Glomerular visceral epithelial cell (primary cell): ENCODE data around the gene PDF.
"Not testable (repeated sequence)": the region's sequence is repeated elsewhere in the genome, so short reads cannot be mapped to it uniquely, and the experiment has no call there.

ENCODE experiments used
- DNase-seq: peaks from one replicate; pipeline ENCODE4 v3.0.0-alpha.2; 2016; ENCODE audit errors: extremely low spot score

Gene PDF

GRCh38 chr16:69316595-69317034, 13.8 kb downstream of the PDF start:
- no peak for DNase-seq

- no peak for DNase-seq
Observed at GRCh38 chr16:69315486-69316311, 14.7 kb downstream of the PDF start.

GRCh38 chr16:69314534-69314933, 15.9 kb downstream of the PDF start:
- DNase-seq: no peak

GRCh38 chr16:69313469-69313868, 16.9 kb downstream of the PDF start:
- DNase-seq: no peak

DNA sequence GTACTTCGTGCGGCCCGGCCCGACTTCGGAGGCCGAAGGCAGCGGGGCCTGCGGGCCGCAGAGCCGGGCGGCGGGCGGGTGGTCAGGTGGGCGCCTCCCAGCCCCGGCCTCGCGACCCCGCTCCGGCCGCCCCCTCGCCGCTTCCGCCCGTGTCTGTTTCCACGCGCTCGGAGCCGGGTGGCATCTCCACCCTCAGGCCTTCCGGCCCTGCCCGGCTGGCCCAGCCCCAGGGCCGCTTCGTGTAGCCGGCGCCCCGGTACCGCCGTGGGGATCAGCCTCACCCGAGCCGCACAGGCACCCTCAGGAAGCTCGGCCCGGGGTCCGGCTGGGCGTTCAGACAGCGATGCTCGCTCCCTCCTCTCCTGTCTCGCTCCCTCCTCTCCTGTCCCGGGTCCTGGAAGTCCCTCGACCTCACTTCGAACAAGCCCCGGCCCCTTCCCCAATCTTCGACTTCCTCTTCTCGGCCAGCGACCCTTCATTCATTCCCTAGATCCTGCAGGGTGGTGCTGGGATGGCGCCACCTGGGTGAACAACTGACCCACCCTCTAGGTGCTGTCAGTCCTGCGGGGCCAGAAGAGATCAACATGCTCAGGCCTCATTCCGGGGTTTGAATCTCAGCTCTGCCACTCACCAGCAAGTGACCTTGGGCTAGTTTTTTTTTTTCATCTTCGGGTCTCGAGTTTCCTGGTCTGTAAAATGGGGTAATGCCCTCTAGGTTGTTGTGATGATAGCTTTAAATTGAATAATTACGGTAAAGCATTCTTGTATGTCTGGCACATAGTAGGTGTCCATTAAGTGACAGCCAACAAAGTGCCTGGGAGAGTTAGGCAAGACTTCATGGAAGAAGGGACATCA, 18.6 kb downstream of the PDF start:
- DNase-seq: peak; percentile 47

DNA sequence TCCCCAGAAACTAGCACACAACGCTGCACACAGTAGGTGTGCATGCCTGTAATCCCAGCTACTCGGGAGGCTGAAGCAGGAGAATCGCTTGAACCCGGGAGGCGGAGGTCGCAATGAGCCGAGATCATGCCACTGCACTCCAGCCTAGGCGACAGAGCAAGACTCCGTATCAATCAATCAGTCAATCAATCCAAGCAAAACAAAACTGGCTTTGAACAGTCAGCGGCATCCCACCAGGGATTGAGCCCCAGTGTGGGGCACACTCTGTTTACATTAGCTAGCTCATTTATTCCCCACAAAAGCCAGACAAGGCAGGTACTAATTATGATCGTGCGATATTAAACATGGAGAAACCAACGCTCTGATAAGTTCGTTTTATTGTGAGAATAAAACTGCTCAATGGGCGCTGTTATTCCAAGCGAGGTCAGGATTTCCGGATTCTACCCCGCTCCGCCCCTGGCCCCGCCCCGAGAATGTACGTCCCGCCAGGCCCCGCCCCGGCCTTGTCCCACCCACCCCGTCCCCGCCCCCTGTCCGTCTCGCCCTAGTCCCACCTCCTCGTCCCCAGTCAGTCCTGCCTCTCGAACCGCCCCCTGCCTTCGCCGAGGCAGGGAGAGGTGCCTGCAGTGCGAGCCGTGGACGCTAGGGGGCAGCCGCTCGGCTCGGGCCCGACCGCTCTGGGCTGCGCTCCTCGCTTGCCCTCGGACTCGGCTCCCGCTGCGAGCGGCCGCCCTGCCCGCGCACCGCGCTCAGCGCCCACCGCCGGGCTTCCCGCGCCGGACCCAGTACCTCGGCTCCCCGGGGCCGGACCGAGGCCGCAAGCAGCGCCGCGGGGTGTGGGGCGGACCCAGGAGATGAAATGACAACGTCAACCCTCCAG, 19.5 kb downstream of the PDF start, which contains the start of gene VPS4A:
VPS4A (plus strand) TSS at position 698 of the 880 bp plus-strand sequence; CDS start at position 860, 162 bp downstream.
- peak; percentile 96 for DNase-seq

DNA sequence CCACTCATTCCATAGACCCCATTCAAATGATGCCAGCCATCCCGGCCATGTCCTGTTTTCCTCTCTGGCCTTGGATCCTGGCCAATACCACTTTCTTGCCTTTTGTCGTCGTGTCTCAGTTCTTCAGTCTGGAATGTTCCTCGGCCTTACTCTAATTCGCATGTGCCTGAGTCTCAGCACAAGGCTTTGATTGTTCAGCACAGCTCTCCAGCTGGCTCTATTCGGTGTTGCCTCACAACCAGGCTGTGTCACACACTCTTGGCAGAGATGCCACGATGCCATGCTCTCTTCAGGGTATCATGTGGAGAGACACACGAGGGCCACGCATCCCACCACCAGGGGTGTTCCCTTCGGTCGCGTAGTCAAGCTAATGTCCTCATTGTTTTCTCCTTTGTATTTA, 21.1 kb downstream of the PDF start:
- DNase-seq: no peak

GRCh38 chr16:69307856-69308255, 22.5 kb downstream of the PDF start:
- no peak for DNase-seq

DNA sequence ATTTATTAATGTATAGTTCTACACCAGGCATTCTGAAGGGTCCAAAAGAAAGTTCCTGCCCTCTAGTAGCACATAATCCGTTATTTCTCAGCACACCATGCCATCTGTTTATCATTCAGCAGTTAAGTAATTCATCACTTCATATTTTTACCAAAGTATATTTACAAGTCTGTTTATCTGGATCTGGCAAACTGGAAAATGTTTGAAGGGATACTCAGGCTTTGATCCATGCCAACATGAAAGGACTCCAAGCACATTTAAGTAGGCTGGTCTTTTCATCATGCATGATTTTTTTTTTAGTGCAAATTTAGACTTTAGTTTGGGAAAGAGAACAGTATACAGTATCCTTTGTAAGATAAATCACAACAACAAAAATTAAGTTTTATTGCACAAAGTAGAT, 23.3 kb downstream of the PDF start:
- DNase-seq: no peak

DNA sequence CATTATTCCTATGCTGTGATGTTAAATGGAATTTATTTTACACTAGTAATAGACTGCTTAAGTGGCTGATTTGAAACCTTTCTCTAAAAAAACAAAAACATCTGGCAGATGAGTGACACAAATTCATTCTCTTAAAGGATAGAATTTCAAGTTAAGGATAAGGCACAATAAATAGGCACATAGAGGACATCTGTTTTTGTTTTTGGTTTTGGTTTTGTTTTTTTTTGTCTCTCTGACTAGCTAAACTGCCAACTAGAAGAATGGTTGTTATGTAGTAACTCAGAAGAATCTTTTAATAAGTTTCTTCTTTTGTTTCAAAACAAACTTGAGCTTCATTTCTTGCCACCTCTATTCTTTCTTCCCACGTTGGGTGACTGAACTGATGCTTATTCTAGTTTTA, 24.4 kb downstream of the PDF start:
- DNase-seq: no peak

DNA sequence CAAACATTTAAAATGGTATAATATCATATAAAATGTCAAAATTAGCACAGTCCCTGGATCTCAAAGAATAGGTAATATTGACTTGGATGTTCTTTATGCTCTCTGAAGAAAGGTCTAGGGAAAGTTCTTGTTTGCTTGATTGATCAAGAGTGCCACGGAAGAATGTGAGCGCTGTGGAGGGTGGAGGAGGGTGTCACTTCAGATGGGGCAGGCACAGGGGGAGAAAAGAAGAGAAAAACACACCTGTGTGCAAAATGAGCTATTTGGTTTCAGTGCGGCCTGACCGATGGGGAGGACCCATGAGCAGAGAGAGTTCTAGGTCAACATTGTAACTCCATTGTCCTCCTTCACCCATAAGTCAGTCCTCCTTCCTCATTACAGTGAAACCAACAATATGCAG, 28.1 kb downstream of the PDF start:
- DNase-seq: no peak

DNA sequence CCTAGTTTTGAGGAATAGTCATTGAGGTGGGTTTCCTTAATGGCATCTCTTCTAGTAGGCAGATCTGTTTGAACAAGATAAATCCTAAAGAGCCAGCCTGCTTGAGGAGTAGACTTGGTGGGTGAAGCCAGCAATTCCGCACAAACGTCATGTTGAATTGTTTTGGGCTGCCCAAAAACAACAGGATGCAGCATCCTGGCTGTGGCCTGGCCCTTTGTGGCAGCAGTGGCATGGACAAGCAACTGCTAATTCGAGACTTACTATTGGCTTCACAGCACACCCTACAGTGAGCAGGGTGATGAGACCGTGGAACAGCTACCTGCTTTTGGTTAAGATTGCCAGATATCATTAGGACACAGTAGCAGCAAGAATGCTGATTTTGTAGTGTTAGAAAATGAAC, 28.5 kb downstream of the PDF start:
- no peak for DNase-seq

- no peak for DNase-seq
Observed at GRCh38 chr16:69301187-69301586, 29.2 kb downstream of the PDF start.

GRCh38 chr16:69298261-69298660, 32.1 kb downstream of the PDF start:
- no peak for DNase-seq

DNA sequence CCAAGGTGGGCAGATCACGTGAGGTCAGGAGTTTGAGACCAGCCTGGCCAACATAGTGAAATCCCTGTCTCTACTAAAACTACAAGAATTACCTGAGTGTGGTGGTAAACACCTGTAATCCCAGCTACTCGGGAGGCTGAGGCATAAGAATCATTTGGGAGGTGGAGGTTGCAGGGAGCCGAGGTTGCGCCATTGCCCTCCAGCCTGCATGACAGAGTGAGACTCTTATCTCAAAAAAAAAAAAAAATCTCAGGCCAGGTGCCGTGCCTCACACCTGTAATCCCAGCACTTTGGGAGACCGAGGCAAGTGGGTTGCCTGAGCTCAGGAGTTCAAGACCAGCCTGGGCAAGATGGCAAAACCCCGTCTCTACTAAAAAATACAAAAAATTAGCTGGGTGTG, 33.6 kb downstream of the PDF start:
- not testable (repeated sequence) for DNase-seq

GRCh38 chr16:69294051-69294450, 36.3 kb downstream of the PDF start:
- no peak for DNase-seq

- no peak for DNase-seq
Observed at GRCh38 chr16:69293401-69293800, 37.0 kb downstream of the PDF start.

DNA sequence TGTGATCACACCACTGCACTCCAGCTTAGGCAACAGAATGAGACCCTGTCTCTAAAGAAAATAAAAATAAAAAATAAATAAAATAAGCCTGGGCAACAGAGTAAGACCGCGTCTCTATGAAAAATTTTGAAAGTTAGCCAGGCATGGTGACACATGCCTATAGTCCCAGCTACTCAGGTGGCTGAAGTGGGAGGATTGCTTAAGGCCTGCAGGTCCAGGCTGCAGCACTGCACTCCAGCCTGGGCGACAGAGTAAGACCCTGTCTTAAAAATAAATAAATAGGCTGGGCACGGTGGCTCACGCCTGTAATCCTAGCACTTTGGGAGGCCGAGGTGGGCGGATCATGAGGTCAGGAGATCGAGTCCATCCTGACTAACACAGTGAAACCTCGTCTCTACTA, 38.7 kb downstream of the PDF start:
- DNase-seq: not testable (repeated sequence)

DNA sequence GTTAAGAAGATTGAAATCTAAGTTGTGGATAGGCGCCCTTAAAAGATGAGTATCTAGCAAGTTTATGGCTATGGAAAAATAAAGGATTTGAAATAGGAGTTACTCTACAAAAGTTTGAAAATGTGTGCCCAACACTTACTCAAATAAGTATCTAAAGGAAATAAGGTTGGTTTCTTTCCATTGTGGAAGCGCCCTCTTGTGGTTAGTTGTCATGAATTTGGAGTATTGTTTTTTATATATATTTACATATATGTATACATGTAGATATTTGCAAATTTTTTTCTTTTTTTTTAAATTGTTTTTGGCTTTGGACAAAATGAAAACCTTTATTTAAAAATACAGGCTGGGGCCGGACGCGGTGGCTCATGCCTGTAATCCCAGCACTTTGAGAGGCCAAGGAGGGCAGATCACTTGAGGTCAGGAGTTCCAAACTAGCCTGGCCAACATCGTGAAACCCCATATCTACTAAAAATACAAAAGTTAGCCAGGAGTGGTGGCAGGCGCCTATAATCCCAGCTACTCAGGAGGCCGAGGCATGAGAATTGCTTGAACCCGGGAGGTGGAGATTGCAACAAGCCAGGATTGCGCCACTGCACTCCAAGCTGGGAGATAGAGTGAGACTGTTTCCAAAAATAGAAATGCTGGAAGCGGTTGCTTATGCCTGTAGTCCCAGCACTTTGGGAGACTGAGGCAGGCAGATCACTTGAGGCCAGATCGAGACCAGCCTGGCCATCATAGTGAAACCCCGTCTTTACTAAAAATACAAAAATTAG, 43.3 kb downstream of the PDF start:
- DNase-seq: peak; percentile 55

DNA sequence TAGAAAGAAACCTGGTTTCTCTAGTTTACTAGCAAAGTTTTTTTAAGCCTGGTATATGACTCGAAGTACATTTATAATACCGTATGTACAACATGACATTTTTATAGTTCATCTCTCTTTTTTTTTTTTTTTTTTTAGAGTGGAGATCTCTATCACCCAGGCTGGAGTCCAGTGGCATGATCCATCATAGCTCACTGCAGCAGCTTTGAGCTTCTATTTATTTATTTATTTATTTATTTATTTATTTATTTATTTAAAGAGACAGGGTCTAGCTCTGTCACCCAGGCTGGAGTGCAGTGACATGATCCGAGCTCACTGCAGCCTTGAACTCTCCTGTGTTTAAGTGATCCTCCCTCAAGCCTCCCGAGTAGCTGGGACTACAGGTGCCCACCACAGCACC, 45.1 kb downstream of the PDF start:
- no peak for DNase-seq

GRCh38 chr16:69283851-69284250, 46.5 kb downstream of the PDF start:
- no peak for DNase-seq
